ENCODE measurements around the gene ANKS3. TPM values are rescaled to one million over a fixed set of nuclear protein-coding genes. Genes with fewer than 3 reads are reported as not detected.

The ANKS3 gene
- total RNA-seq, 1 experiment from 2014 or later: 32.8 TPM

DNA sequence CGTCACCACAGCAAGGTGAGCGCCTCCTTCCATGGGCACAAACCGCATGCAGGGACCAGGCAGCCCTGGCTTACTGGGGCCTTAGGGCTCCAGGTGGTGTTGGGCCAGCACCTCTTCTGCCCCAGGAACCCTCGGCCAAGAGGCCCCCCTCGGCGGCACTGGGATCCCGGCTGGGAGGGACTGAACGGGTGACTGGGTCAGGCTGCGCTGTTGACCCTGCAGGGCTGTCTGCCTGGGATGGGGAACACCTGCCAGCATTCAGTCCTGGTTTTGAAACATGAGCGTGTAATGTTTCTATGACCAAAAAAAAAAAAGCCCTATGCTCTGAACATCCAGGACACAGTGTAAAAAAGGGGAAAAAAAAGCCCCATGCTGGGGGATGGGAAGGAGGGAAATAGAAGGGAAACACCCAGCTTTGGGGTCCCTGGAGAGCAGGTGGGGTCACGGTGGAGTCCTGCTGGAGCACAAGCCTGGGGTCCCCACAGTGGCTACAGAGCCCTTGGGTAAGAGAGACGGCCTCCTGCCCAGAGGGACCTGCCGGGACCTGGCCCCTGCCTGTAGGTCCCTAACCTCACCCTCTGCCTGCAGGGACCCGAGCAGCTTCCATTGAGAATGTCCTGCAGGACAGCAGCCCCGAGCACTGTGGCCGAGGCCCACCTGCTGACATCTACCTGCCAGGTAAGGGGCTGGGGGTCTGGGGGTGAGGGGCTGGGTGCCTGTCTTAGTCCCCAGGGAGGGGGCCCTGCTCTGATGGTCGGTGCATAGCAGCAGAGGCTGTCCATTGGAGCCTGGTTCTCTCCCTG, 50.6 kb downstream of the ANKS3 start:
- Histone ChIP-seq H3K9me2 (ENCODE audit: insufficient read depth) (no peaks in the 10 kb centered on the region), H3K4me2 (peak overlapping the region; percentile 8), H3K4me3 (no peak overlapping the region), H3K9me3 (ENCODE audit: insufficient read depth, low read depth) (no peaks in the 10 kb centered on the region), H3K27ac (no peak overlapping the region), H4K20me1 (ENCODE audit: insufficient read depth) (no peaks in the 10 kb centered on the region), H2AFZ (no peak overlapping the region), H3K36me3 (ENCODE audit: low read depth) (no peaks in the 10 kb centered on the region; the same call in 1 of the 2 replicates), H3K79me2 (ENCODE audit: low read depth) (no peaks in the 10 kb centered on the region), H3K27me3 (ENCODE audit: insufficient read depth, low read depth) (no peaks in the 10 kb centered on the region), H3K4me1 (replicated peaks; ENCODE audit: insufficient read depth) (peaks cover 65% of the 10 kb centered on the region), H3F3A (ENCODE audit: insufficient read depth, low read depth) (peaks cover 47% of the 10 kb centered on the region)
- POLR2A ChIA-PET (ENCODE audit: unreplicated experiment): no interaction called here
- no peak for DNase-seq
- CTCF ChIA-PET: interaction anchor here (0.5 to 1.1 kb wide), 4 partner anchors 59 to 272 kb away, joined by 3 read pairs; partner anchors contain the start of gene MGRN1
- intact Hi-C loops (cut with micrococcal nuclease; ENCODE audit: unreplicated experiment): loop anchor here (10.0 kb wide), 1 partner anchor 411 kb away; the partner anchor contains the start of gene EEF2KMT
- BruUV-seq (replicated peaks): no TSS peak
- TF ChIP-seq EZH2 (IDR thresholded peaks at IDR 0.05; ENCODE audit: low read depth) (no peak), CTCF (conservative IDR thresholded peaks at IDR 0.05) (no peak)

DNA sequence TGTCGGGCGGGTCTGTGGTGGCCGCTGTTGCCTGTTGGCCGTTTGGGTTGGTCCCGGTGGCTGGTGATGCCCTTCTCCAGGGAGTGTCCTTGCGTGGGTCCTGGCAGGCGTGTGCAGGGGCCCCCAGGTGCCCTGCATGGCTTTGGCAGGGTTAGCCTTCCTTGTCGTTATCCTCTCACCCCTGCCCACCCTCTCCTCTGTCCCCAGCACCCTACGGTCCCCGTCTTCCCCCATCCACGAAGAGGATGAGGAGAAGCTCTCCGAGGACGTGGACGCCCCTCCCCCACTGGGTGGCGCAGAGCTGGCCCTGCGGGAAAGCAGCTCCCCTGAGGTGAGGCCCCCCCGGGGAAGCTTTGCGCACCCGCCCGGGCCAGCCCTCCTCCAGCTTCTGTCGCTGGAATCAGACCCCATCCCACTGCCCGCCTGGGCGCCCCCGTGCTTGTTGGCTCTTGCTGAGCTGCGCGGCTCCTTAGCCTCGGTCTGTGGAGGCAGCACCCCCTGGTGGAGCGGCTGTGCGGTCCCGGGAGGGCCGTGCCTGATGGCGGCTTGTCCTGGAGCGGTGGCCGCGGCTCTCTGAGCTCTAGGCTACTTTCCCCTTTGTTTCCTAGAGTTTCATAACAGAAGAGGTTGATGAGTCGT, 51.3 kb downstream of the ANKS3 start:
- BruUV-seq (replicated peaks): no TSS peak

More for the DNA sequence above, 51.3 kb downstream of the ANKS3 start:
- no peak for TF ChIP-seq EZH2 (IDR thresholded peaks at IDR 0.05; ENCODE audit: low read depth)
- TF ChIP-seq CTCF (conservative IDR thresholded peaks at IDR 0.05): peak; percentile 64
- Histone ChIP-seq H3K79me2 (ENCODE audit: low read depth) (no peaks in the 10 kb centered on the region), H3K9me2 (ENCODE audit: insufficient read depth) (no peaks in the 10 kb centered on the region), H3K4me1 (replicated peaks; ENCODE audit: insufficient read depth) (peaks cover 65% of the 10 kb centered on the region), H3K27ac (no peak overlapping the region), H3K27me3 (ENCODE audit: insufficient read depth, low read depth) (no peaks in the 10 kb centered on the region), H3K4me3 (no peak overlapping the region), H3K36me3 (ENCODE audit: low read depth) (no peaks in the 10 kb centered on the region; the same call in 1 of the 2 replicates), H3K4me2 (peak overlapping the region; percentile 8), H3F3A (ENCODE audit: insufficient read depth, low read depth) (peaks cover 53% of the 10 kb centered on the region), H3K9me3 (ENCODE audit: insufficient read depth, low read depth) (no peaks in the 10 kb centered on the region), H4K20me1 (ENCODE audit: insufficient read depth) (no peaks in the 10 kb centered on the region), H2AFZ (no peak overlapping the region)
- intact Hi-C loops (cut with micrococcal nuclease; ENCODE audit: unreplicated experiment): loop anchor here (10.0 kb wide), 1 partner anchor 412 kb away; the partner anchor contains the start of gene EEF2KMT
- ChIA-PET CTCF (interaction anchor here (0.5 to 1.1 kb wide), 3 partner anchors 58 to 273 kb away, joined by 3 read pairs; partner anchors contain the start of gene MGRN1), POLR2A (ENCODE audit: unreplicated experiment) (interaction anchor here (0.7 kb wide), 1 partner anchor 183 kb away, joined by 4 read pairs; no protein-coding TSS in a partner anchor)
- peak; percentile 57 to 71 for DNase-seq
